HepG2 (cell line): ENCODE results near the gene SCO1. TPM values are rescaled to one million over a fixed set of nuclear protein-coding genes. Genes with fewer than 3 reads are reported as not detected.

Experiments
- CBX5 ChIP-seq: sonication (generic); formaldehyde crosslinking; IDR thresholded peaks from 2 replicates; pipeline ENCODE4 v1.4.0; 2020; ENCODE audit warnings: missing genetic modification reagents, borderline replicate concordance
- KDM6A ChIP-seq: IDR thresholded peaks from 2 replicates; pipeline ENCODE4 v1.6.1; 2016; ENCODE audit warnings: low read depth
- NFYB ChIP-seq: sonication (generic); formaldehyde crosslinking; IDR thresholded peaks from 2 replicates; pipeline ENCODE4 v1.4.0; 2020; ENCODE audit warnings: missing genetic modification reagents
- TEAD3 ChIP-seq: optimal IDR thresholded peaks from 2 replicates; pipeline ENCODE3; 2016; ENCODE audit warnings: borderline replicate concordance
- ZNF33B ChIP-seq: sonication (generic); formaldehyde crosslinking; IDR thresholded peaks from 2 replicates; pipeline ENCODE4 v1.5.1; 2020; ENCODE audit warnings: mild to moderate bottlenecking, missing genetic modification reagents
- ZNF557 ChIP-seq: sonication (generic); formaldehyde crosslinking; IDR thresholded peaks from 2 replicates; pipeline ENCODE4 v1.4.0; 2020; ENCODE audit warnings: missing genetic modification reagents
- ZNF577 ChIP-seq: sonication (generic); formaldehyde crosslinking; IDR thresholded peaks from 2 replicates; pipeline ENCODE4 v1.4.0; 2020; ENCODE audit warnings: mild to moderate bottlenecking, low read depth, missing genetic modification reagents, borderline replicate concordance
- ZNF605 ChIP-seq: sonication (generic); formaldehyde crosslinking; IDR thresholded peaks from 2 replicates; pipeline ENCODE4 v1.8.0; 2022; ENCODE audit warnings: mild to moderate bottlenecking, missing genetic modification reagents
- ZNF75D ChIP-seq: sonication (generic); formaldehyde crosslinking; IDR thresholded peaks from 2 replicates; pipeline ENCODE4 v1.8.1; 2023; ENCODE audit warnings: missing genetic modification reagents, mild to moderate bottlenecking, borderline replicate concordance
- ZSCAN31 ChIP-seq: sonication (generic); formaldehyde crosslinking; IDR thresholded peaks from 2 replicates; pipeline ENCODE4 v1.5.0; 2020; ENCODE audit warnings: low read depth, mild to moderate bottlenecking, missing genetic modification reagents
- polyA plus RNA-seq, 8 experiments: library from polyadenylated mRNA; depleted of rRNA in 3 of 8; stranded (reverse) in 7 of 8; unstranded in 1 of 8; fragments of >200 nt; fragmentation: Illumina TruSeq in 4 of 8; extraction: Trizol in 4 of 8; gene quantifications; 2 replicates each; pipeline versions ENCODE4 v1.2.1 to v1.2.3, GENCODE V29; 2011 to 2016; ENCODE audit warnings: low read depth in 4 of 8, missing spikeins in 1 of 8, mixed read lengths in 1 of 8; ENCODE audit not compliant: insufficient read depth in 1 of 8
- total RNA-seq, 5 experiments: library from RNA; depleted of rRNA; stranded (reverse); fragments of >200 nt; fragmentation: Illumina TruSeq; extraction: Trizol; gene quantifications; 2 replicates each; pipeline ENCODE4 v1.2.3, GENCODE V29; 2016; ENCODE audit warnings: low read depth in 1 of 5
- TF ChIP-seq, protein P1 (sequence below): sonication (generic); formaldehyde crosslinking; conservative IDR thresholded peaks from 2 replicates; pipeline ENCODE4 v1.4.0; 2020; ENCODE audit warnings: mild to moderate bottlenecking, missing genetic modification reagents, moderate library complexity
- TF ChIP-seq, protein P2 (sequence below): sonication (generic); formaldehyde crosslinking; conservative IDR thresholded peaks from 2 replicates; pipeline ENCODE4 v1.5.0; 2020; ENCODE audit warnings: missing genetic modification reagents
- TF ChIP-seq, protein P3 (sequence below): sonication (generic); formaldehyde crosslinking; IDR thresholded peaks from 2 replicates; pipeline ENCODE4 v1.8.0; 2022; ENCODE audit warnings: mild to moderate bottlenecking, missing genetic modification reagents, moderate library complexity
- TF ChIP-seq, protein P4 (sequence below): sonication (generic); formaldehyde crosslinking; IDR thresholded peaks from 2 replicates; pipeline ENCODE4 v1.5.0; 2020; ENCODE audit warnings: missing genetic modification reagents
- TF ChIP-seq, protein P5 (sequence below): sonication (generic); formaldehyde crosslinking; IDR thresholded peaks from 2 replicates; pipeline ENCODE4 v1.4.0; 2020; ENCODE audit warnings: missing genetic modification reagents, mild to moderate bottlenecking, borderline replicate concordance
- TF ChIP-seq, protein P6 (sequence below): sonication (generic); formaldehyde crosslinking; IDR thresholded peaks from 2 replicates; pipeline ENCODE4 v1.4.0; 2020; ENCODE audit warnings: missing genetic modification reagents, borderline replicate concordance

Gene SCO1
- total and polyA plus RNA-seq, 2 of the 13 experiments (the other 11 are each of a cell fraction or from before 2014, with no cell fraction given), result 11.4 to 50.3 TPM

DNA sequence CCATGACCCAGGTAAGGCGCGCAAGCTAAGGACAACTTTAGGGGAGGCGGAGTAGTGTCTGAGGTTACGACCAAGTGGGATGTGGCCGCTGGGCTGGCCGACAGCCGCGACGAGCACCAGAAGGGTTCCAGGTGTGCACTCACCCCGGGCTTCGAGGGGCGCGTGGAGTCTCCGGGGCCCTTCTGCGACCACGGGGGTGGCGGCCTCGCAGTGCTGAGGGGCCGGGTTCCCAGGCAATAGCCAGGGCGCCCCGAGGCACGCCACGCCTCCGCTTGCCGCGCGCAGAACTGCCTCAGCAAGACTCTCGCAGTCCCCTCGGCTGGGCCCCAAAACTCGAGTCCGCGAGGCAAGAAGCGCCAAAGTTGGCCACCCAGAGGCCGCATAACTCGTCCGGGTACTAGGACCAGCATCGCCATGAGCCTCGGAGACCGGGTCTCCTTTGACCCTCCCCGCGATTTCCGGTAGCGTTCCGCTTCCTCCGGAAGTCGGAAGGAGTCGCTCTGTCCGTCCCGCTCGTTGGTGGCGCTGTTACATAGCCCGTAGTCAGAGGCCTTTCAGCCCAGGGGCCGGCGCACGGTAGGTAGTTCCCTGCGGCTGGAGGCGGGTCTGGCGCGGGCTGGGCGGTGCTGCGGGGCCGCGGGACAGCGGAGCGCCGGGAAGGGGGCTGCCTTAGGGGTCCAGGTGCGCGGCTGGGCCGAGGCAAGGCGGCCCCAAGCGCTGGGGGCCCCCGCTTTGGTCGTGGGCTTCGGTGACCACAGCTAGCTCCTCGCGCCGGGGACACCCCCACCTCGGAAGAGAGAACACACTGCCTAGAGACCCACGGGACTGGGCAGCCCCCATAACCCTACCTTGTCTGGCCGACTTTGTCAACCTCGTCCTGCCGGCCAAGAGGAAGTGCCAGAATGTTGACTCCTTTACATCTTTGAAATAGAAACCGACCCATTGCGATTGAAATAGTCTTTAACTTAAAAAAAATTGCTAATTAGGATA is at the start of gene SCO1, which contains the start of gene ADPRM (continued):
- TF ChIP-seq, protein P1, sequence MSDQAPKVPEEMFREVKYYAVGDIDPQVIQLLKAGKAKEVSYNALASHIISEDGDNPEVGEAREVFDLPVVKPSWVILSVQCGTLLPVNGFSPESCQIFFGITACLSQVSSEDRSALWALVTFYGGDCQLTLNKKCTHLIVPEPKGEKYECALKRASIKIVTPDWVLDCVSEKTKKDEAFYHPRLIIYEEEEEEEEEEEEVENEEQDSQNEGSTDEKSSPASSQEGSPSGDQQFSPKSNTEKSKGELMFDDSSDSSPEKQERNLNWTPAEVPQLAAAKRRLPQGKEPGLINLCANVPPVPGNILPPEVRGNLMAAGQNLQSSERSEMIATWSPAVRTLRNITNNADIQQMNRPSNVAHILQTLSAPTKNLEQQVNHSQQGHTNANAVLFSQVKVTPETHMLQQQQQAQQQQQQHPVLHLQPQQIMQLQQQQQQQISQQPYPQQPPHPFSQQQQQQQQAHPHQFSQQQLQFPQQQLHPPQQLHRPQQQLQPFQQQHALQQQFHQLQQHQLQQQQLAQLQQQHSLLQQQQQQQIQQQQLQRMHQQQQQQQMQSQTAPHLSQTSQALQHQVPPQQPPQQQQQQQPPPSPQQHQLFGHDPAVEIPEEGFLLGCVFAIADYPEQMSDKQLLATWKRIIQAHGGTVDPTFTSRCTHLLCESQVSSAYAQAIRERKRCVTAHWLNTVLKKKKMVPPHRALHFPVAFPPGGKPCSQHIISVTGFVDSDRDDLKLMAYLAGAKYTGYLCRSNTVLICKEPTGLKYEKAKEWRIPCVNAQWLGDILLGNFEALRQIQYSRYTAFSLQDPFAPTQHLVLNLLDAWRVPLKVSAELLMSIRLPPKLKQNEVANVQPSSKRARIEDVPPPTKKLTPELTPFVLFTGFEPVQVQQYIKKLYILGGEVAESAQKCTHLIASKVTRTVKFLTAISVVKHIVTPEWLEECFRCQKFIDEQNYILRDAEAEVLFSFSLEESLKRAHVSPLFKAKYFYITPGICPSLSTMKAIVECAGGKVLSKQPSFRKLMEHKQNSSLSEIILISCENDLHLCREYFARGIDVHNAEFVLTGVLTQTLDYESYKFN (CRISPR knock-in tag), result peak; percentile 63
- TF ChIP-seq NFYB (CRISPR knock-in tag) (peak; percentile 57), ZNF605 (CRISPR knock-in tag) (peak; percentile 58; the same call in 1 of the 2 replicates), ZNF557 (CRISPR knock-in tag) (no peak), ZSCAN31 (CRISPR knock-in tag) (peak; percentile 64), ZNF75D (no peak), KDM6A (CRISPR knock-in tag) (no peak), CBX5 (peak; percentile 67; the same call in 1 of the 2 replicates), ZNF577 (CRISPR knock-in tag) (no peak), ZNF33B (CRISPR knock-in tag) (no peak), TEAD3 (peak; percentile 58)
- TF ChIP-seq, protein P2, sequence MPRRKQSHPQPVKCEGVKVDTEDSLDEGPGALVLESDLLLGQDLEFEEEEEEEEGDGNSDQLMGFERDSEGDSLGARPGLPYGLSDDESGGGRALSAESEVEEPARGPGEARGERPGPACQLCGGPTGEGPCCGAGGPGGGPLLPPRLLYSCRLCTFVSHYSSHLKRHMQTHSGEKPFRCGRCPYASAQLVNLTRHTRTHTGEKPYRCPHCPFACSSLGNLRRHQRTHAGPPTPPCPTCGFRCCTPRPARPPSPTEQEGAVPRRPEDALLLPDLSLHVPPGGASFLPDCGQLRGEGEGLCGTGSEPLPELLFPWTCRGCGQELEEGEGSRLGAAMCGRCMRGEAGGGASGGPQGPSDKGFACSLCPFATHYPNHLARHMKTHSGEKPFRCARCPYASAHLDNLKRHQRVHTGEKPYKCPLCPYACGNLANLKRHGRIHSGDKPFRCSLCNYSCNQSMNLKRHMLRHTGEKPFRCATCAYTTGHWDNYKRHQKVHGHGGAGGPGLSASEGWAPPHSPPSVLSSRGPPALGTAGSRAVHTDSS (CRISPR knock-in tag), result no peak
- TF ChIP-seq, protein P3, sequence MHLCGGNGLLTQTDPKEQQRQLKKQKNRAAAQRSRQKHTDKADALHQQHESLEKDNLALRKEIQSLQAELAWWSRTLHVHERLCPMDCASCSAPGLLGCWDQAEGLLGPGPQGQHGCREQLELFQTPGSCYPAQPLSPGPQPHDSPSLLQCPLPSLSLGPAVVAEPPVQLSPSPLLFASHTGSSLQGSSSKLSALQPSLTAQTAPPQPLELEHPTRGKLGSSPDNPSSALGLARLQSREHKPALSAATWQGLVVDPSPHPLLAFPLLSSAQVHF (CRISPR knock-in tag), result no peak
- TF ChIP-seq, protein P4, sequence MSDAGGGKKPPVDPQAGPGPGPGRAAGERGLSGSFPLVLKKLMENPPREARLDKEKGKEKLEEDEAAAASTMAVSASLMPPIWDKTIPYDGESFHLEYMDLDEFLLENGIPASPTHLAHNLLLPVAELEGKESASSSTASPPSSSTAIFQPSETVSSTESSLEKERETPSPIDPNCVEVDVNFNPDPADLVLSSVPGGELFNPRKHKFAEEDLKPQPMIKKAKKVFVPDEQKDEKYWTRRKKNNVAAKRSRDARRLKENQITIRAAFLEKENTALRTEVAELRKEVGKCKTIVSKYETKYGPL, result peak; percentile 63; the same call in 1 of the 2 replicates
- TF ChIP-seq, protein P5, sequence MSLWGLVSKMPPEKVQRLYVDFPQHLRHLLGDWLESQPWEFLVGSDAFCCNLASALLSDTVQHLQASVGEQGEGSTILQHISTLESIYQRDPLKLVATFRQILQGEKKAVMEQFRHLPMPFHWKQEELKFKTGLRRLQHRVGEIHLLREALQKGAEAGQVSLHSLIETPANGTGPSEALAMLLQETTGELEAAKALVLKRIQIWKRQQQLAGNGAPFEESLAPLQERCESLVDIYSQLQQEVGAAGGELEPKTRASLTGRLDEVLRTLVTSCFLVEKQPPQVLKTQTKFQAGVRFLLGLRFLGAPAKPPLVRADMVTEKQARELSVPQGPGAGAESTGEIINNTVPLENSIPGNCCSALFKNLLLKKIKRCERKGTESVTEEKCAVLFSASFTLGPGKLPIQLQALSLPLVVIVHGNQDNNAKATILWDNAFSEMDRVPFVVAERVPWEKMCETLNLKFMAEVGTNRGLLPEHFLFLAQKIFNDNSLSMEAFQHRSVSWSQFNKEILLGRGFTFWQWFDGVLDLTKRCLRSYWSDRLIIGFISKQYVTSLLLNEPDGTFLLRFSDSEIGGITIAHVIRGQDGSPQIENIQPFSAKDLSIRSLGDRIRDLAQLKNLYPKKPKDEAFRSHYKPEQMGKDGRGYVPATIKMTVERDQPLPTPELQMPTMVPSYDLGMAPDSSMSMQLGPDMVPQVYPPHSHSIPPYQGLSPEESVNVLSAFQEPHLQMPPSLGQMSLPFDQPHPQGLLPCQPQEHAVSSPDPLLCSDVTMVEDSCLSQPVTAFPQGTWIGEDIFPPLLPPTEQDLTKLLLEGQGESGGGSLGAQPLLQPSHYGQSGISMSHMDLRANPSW (CRISPR knock-in tag), result no peak
- TF ChIP-seq, protein P6, sequence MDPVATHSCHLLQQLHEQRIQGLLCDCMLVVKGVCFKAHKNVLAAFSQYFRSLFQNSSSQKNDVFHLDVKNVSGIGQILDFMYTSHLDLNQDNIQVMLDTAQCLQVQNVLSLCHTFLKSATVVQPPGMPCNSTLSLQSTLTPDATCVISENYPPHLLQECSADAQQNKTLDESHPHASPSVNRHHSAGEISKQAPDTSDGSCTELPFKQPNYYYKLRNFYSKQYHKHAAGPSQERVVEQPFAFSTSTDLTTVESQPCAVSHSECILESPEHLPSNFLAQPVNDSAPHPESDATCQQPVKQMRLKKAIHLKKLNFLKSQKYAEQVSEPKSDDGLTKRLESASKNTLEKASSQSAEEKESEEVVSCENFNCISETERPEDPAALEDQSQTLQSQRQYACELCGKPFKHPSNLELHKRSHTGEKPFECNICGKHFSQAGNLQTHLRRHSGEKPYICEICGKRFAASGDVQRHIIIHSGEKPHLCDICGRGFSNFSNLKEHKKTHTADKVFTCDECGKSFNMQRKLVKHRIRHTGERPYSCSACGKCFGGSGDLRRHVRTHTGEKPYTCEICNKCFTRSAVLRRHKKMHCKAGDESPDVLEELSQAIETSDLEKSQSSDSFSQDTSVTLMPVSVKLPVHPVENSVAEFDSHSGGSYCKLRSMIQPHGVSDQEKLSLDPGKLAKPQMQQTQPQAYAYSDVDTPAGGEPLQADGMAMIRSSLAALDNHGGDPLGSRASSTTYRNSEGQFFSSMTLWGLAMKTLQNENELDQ (CRISPR knock-in tag), result no peak
